ENCODE data around the gene DDIAS.
"Not testable (repeated sequence)": the region's sequence is repeated elsewhere in the genome, so short reads cannot be mapped to it uniquely, and the experiment has no call there.

DDIAS gene

DNA sequence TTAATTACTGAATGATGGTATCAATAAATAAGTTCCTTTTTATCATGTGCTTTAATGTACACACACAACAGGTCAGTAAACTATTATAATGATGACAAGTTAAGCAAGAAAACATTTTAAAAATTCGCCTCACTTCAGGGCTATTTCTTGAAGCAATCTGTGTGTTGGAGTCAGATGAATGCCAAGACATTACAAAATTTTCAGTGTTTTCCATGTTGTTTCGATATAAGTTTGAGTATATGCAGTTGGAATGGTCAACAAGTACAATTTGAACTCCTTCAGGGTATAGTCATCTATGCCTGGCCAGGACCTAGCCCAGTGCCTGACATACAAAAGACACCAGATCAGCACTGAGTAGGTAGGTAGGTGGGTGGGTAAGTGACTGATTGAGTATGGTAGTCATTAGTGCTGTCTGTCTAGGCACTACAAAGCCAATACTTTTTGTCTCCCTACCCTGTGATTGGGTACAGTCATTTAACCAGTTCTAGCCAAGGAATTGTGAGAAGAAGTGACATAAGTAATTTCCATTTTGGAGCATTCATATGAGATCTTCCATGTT, 8.8 kb upstream of the DDIAS start:
- no peak for DNase-seq

- DNase-seq = no peak
Observed at GRCh38 chr11:82895437-82896091, 6.0 kb upstream of the DDIAS start.

DNA sequence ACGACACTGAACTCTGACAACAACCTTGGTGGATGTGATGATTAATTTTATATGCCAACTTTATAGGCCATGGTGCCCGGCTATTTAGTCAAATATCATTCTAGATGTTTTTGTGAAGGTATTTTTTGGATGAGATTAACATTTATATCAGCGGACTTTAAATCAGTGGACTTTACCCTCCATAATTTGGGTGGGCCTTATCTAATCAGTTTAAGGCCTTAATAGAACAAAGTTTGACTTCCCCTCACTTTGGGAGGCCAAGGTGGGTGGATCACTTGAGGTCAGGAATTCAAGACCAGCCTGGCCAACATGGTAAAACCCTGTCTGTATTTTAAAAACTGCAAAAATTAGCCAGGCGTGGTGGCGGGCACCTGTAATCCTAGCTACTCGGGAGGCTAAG, 5.4 kb upstream of the DDIAS start:
- no peak for DNase-seq

DNA sequence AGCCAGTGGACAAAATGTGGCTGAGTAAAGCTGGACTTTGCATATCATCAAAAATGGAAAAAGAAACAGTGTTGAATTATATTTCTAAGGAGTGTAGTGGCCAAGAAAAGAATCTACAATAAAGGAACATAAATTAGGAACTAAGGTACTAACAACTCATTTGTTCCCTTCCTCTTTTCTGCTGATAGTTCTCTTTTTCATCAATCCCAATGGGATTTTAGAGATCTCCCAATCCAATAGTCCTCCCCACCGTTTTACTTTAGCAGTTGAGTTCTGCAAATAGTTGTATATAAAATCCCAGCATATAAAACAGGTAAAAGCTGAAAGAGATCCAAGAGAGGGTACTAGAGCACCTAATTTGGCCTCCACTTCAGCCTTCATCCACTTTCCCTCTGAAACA, 3.3 kb upstream of the DDIAS start:
- no peak for DNase-seq

DNA sequence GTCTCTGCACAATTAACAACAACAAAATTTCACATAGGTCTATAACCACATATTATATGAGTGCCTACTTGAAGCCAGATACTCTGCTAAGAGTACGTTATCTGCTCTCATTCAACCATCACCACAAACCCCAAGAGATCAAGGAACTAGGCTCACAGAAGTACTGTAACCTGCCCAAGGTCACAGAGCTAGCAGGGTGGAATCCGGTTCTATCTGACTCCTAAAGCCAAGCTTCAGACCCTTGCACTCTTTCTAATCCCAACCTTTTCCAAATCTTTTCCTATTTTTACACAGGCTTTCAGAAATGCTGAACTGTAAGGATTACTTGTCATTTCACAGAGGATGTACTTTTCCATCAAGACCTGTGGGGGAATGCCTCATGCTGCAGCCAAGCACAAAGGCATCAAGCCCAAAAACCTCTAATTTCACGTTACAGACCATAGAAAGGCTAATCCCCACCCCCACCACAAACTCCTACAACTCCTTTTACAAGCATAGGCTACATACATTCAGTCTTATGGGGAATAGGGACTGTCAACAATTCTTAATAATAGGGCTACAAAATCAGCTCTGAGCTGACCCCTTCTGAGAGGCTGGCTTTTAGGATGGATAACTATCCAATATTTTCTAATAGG, 2.2 kb upstream of the DDIAS start:
- peak; percentile 39 for DNase-seq

DNA sequence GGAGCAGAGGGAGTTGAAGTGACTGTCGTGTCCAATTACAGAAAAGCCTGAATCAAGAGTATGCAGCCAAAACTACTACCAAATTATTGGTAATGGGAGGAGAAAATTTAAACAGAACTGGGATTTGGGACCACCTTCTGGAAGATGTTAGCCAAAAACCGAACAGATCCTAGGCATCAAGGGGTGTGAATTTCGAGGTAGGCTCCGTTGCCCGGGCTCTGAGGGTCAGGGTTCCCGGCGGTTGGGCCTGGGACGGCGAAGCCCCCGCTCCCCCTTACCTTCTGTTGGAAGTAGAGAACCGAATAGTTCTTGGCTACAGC, 1.6 kb upstream of the DDIAS start:
- no peak for DNase-seq

DNA sequence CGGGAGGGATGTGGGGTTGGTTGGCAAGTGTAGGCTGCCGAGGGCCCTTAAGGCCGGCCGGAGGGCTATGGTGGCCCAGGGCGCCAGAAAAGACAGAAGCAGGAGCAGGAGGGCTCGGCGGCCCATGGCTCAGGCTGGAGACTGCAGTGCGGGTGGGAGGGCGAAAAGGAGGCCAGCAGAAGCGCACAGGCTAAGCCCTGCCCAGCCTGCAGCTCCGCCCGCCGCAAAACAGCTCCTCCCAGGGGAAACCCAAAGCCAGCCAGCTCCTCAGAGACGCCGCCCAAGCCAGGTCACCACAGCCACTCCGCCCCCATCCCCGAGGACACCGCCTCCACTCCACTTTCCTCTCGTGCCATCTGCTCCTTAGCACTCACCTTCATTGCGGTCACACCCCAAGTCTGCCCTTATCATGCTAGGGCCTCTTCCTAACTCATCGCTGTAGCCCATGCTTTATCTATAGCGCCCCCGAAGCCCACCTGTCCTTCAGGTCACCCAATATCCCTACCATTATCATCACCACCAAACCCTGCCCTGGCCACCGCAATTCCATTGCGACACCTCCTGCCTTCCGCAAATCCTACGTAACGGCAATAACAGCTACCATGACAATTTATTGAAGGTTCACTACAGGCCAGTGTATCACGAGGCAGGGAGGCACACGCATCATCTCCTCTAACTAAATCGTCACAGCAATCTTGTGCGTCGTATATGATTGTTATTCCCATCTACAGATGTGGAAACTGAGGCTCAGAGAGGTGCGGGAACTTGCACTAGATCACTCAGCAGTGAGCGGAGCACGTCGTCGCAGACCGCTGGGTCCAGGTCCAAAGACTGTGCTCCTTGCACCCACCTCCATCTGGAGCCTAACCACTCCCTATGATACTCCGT, 1.0 kb upstream of the DDIAS start, which contains the start of gene PRCP:
PRCP (minus strand) TSS at position 154 of the 888 bp plus-strand sequence; CDS start at position 126, 28 bp downstream.
- peak; percentile 73 for DNase-seq

DNA sequence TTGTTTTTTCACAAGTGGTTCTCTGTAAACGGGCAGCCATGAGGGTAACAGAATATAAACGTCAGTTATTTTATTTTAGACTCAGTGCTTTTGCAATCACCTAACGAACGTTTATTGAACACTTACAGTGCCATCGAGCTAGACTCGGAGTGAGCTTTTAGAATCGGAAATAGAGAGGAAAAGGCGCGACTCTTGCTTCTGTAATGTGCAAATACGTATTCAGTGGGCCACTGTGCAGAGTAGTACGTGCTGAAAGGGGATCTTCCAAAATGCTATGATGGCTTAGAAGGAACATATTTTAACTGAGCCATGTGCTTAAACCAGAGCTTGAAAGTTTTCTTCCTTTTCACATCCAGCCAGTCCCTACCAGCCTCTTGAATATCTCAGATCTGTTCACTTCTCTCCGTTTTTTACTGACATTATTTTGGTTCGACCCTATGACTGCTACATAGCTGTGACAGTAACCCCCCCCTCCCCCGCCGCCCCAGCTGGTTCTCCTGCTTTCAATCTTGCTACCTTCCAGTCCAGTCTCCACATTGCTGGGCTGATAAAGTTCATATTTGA, 468 bp downstream of the DDIAS start:
- DNase-seq = no peak

DNA sequence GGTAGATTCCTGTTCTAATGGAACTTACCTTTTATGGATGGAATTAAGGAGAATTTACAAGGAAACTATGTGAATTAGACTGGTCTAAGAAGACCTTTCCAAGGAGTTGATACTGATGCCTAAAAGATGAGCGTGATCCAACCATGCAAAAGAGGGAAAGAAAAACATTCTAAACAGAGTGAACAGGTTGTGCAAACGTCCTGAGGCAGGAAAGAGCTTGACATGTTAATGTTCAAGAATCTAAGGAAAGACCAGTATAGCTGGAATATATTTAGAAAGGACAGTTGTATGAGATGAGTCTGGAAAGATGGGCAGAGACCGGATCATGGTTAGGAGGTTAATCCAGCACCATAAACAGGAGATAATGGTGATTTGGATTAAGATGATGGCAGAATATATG, 1.3 kb downstream of the DDIAS start:
- no peak for DNase-seq

DNA sequence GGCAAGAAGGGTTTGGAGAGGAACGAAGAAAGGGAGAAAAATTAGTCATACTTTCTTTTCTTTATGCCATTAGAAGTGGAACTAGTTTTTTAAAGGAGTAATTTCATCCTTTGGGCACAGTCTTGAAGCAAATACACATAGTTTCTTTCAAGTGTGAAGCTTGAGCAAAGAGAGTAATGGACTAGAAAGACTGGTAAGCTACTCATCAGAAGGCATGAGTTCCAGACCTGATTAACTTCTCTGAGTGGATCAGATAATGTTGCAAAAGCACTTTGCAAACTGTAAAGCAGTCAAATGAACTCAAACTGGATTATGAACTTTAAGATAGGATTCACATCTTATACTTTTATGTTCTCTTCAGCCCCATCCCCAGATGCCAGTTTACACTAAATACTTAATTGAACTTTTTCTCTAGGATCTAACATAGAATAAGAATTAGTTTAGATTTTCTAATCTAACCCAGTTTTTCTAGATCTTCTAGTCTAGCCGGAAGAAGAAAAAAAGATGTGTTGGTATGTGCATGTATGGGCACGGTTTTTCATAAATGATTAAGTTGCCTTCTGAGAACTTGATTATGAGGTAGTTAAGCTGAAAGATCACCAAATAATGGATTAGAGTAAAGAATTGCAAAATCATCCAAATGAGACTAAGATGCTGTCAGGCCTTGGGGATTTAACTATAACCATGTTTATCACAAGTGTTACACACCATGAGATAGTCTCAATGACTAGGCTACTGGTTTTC, 2.5 kb downstream of the DDIAS start:
- no peak for DNase-seq

DNA sequence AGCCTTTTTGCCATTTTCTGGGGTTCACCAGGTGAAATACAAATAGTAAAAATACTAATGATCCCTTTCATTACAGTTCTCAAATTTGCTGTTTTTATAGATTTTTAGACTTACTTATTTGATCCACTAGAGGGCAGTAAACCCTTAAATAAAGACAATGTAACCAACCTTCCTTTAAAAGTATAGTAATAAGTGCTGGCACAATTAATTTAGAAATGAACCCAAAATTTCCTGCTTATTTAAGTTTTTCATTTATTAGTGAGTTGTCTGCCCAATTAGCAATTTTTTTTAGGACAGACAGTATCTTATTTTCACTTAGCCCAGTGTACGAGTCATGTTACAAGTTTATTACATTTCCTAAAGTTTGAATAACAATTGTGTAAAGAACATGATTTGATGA, 4.7 kb downstream of the DDIAS start:
- no peak for DNase-seq

DNA sequence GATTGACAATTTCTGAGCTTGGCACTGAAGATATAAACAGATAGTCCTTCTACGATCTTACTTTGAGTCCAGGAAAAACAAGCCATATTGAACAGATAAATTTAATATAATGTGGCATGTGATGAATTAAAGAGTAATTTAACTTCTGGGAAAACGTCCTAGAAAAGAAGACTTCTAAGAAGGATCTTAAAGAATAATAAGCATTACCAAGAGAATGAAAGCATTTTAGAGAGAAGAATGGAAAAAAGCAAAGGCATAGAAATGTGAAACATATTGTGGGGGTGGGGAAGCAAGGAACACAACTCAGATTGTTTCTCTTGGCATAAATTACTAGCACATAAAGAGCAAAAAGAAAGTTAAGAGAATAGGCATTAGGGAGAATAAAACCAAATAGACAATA, 5.4 kb downstream of the DDIAS start:
- DNase-seq = no peak

GRCh38 chr11:82907371-82907770, 5.8 kb downstream of the DDIAS start:
- no peak for DNase-seq

DNA sequence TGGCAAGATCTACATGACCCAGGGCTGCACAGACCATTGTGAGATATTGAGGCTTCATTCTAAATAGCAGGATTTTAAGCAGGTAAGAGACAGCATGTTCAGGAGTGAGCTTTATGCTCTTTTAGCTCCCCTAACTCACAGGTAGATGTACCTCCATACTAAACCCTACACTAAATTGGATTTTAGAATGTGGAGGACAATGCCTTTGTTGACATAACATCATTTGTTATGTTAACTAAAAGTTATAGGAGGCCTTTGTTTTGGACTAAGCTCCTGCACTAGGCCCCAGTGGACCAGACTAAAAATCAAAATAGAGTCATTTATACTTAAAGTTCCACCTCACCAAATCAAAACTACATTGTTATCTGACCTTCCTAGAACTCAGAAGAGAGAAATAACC, 6.8 kb downstream of the DDIAS start:
- no peak for DNase-seq

GRCh38 chr11:82909015-82909640, 7.6 kb downstream of the DDIAS start:
- no peak for DNase-seq

GRCh38 chr11:82919786-82920185, 18.2 kb downstream of the DDIAS start:
- DNase-seq = not testable (repeated sequence)

- DNase-seq = not testable (repeated sequence)
Observed at GRCh38 chr11:82920227-82920626, 18.7 kb downstream of the DDIAS start.

DNA sequence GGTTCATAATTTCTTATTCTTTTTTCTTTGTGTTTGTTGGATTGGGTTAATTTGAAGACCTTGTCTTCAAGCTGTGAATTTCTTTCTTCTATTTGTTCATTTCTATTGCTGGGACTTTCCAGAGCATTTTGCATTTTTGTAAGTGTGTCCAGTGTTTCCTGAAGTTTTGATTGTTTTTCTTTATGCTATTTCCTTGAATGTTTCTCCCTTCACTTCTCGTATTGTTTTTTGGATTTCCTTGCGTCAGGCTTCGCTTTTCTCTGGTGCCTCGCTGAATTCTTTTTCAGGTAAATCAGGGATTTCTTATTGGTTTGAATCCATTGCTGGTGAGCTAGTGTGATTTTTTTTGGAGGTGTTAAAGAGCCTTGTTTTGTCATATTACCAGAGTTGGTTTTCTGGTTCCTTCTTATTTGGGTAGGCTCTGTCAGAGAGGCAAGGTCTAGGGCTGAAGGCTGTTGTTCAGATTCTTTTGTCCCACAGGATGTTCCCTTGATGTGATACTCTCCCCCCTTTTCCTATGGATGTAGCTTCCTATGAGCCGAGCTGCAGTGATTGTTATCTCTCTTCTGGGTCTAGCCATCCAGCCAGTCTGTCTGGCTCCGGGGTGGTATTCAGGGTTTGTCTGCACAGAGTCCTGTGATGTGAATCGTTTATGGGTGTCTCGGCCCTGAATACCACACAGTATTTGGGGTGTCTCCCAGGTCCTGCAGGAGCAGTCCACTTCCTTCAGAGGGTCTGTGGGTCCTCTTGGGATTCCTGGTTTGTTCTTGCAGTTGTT, 21.0 kb downstream of the DDIAS start:
- not testable (repeated sequence) for DNase-seq

GRCh38 chr11:82924522-82925224, 23.1 kb downstream of the DDIAS start:
- DNase-seq = no peak

- peak; percentile 19 for DNase-seq
Observed at GRCh38 chr11:82927264-82927880, 25.8 kb downstream of the DDIAS start.

Data from NCI-H187 treated with DMSO at 0.1 percent for 48 hours (cell line).